HL-60 (cell line): Measurements from ENCODE around the gene DTYMK.

Experiments used
- DNase-seq, 2 experiments: peaks; one replicate each; pipeline ENCODE4 v3.0.0-alpha.2; 2010 to 2020; ENCODE audit warnings: low read depth in 1 of 2, low spot score in 1 of 2
- H3K27ac ChIP-seq: fragments of 250-450 bp; sonication (Bioruptor Pico); replicated peaks from 2 replicates; pipeline ENCODE4 v1.5.1; 2020; ENCODE audit warnings: mild to moderate bottlenecking, moderate library complexity
- H3K27me3 ChIP-seq: fragments of 250-450 bp; sonication (Bioruptor Pico); 2 replicates; pipeline ENCODE4 v1.5.1; 2021; ENCODE audit warnings: mild to moderate bottlenecking, moderate library complexity; ENCODE audit not compliant: insufficient read depth, poor library complexity, severe bottlenecking
- H3K4me3 ChIP-seq: replicated peaks from 2 replicates; pipeline ENCODE4 v1.5.1; 2011; ENCODE audit warnings: mild to moderate bottlenecking, control low read depth, low read length; ENCODE audit not compliant: insufficient read depth
- GABPA ChIP-seq: IDR thresholded peaks from 2 replicates; pipeline ENCODE4 v1.6.1; 2012; ENCODE audit warnings: low read depth
- POLR2AphosphoS5 ChIP-seq: IDR thresholded peaks from 2 replicates; pipeline ENCODE4 v1.6.1; 2012; ENCODE audit warnings: low read depth
- REST ChIP-seq: IDR thresholded peaks from 2 replicates; pipeline ENCODE4 v1.6.1; 2012; ENCODE audit warnings: low read depth; ENCODE audit not compliant: insufficient replicate concordance
- SPI1 ChIP-seq: IDR thresholded peaks from 2 replicates; pipeline ENCODE4 v1.6.1; 2012; ENCODE audit warnings: low read depth, mild to moderate bottlenecking, borderline replicate concordance
- TF ChIP-seq, protein P1 (sequence below): IDR thresholded peaks from one replicate; pipeline ENCODE4 v1.5.1; 2011; ENCODE audit warnings: low read length, control low read depth, inconsistent platforms; ENCODE audit not compliant: insufficient read depth

The DTYMK gene

DNA sequence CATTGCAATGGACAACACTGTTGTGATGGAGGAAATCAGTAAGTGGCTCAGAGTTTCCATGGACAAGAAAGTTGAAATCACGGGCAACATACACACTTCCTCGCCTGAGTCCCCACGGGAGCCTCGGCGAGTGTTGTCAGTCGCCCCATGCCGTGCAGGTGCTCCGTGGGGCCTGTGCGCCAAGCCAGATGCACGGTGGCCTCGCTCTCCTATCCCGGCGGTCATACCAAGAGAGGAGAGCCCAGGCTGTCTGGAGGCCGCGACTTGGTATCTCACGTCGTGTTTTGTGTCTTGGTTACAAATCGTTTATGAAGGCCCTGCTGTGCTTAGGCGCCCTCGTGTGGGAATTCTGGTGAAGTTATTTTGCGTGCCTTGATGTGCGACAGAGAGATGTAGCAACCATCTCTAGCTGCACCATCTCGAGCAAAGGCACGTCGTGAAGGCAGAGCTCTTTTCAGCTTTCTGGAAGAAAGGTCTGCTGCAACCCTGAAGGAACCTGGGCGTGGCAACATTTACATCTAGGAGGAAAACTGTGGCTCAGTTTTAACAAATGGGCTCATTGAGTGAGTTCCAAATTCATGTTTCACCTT is 27.4 kb downstream of the DTYMK start:
- no peaks in the 10 kb centered on the region for H3K27me3 ChIP-seq
- TF ChIP-seq, protein P1, sequence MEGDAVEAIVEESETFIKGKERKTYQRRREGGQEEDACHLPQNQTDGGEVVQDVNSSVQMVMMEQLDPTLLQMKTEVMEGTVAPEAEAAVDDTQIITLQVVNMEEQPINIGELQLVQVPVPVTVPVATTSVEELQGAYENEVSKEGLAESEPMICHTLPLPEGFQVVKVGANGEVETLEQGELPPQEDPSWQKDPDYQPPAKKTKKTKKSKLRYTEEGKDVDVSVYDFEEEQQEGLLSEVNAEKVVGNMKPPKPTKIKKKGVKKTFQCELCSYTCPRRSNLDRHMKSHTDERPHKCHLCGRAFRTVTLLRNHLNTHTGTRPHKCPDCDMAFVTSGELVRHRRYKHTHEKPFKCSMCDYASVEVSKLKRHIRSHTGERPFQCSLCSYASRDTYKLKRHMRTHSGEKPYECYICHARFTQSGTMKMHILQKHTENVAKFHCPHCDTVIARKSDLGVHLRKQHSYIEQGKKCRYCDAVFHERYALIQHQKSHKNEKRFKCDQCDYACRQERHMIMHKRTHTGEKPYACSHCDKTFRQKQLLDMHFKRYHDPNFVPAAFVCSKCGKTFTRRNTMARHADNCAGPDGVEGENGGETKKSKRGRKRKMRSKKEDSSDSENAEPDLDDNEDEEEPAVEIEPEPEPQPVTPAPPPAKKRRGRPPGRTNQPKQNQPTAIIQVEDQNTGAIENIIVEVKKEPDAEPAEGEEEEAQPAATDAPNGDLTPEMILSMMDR, result peak; percentile 33
- TF ChIP-seq REST (no peak), GABPA (no peak)
- no peak overlapping the region for H3K27ac ChIP-seq
- H3K4me3 ChIP-seq, result no peak overlapping the region
- DNase-seq, result peak in 1 of 2 experiments; percentile 68

DNA sequence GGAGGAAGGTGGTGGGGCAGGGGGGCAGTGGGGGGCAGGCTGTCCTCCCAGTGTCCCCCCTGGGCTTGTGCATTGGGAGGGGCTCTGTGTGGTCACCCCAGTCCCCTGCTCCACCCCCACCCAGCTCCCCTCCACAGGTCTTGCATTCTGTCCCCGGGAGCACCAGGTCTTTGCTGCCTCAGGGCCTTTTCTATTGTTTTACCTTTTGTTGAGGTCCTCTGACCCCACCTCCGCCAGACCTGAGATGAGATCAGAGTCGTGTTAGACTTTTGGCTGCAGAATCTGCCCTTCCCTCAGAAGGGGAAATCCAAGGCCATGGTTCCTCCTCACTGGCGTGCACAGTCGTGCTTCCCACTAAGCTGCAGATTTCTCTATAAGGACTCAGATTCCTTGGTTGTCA is 28.3 kb downstream of the DTYMK start:
- Histone ChIP-seq H3K27ac (no peak overlapping the region), H3K4me3 (no peak overlapping the region), H3K27me3 (no peaks in the 10 kb centered on the region)
- DNase-seq, result no peak
- TF ChIP-seq POLR2AphosphoS5 (no peak), SPI1 (no peak), REST (no peak), GABPA (no peak)
- TF ChIP-seq, protein P1, result no peak

- no peak for TF ChIP-seq GABPA
- TF ChIP-seq, protein P1, result no peak
- TF ChIP-seq SPI1, result no peak
- TF ChIP-seq REST, result no peak
- no peak for TF ChIP-seq POLR2AphosphoS5
- H3K27ac ChIP-seq, result no peak overlapping the region
- DNase-seq, result no peak
- H3K27me3 ChIP-seq, result no peaks in the 10 kb centered on the region
- H3K4me3 ChIP-seq, result no peak overlapping the region
Observed at GRCh38 chr2:241657786-241658254, 28.8 kb downstream of the DTYMK start.
